Hippocampal formation (tissue), 2 donors: ENCODE data around the gene CRADD.
"Not testable (repeated sequence)": the region's sequence is repeated elsewhere in the genome, so short reads cannot be mapped to it uniquely, and the experiment has no call there.

Experiments
- DNase-seq, 2 donors: peaks; one replicate each; lab custom pipeline; 2025; lab: John Stamatoyannopoulos, UW

The CRADD gene

GRCh38 chr12:93782853-93783252 lies 105.7 kb downstream of the CRADD start:
- DNase-seq: no peak

- no peak for DNase-seq
Observed at GRCh38 chr12:93783832-93784231, 106.7 kb downstream of the CRADD start.

DNA sequence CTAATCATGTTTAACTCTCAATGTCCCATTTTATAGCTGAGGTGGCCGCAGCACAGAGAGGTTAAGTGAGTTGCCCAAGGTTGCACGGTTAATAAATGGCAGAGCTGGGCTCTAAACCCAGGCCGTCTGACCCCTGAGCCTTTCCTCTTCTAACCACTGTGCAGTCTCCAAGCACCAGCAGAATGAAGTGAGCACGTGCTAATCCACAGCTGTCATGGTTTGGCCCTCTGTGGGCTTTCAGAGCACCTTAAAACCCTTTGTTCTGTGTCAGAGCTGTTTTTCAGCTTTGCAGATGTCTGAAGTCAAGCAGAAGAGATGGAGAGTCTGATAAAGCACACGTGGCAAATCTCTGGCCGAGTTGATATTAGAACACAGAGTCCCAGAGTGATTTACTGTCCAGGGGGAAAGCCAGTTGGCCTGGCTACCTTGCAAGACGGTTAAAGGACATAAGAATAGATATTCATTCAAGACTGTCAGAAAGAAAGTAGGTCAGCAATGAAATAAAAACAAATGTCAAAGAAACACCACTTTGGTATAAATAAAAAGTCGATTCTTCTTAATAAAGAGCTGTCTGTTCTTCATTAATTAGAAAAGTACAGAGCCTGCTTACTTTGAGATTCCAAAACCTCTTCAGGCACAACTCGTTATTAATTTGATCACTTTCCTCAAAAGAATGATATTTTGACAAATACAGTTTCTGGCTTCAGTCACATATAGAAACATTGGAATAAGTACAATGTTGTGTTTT lies 107.3 kb downstream of the CRADD start:
- DNase-seq: peak in 1 of 2 donors; percentile 13

- DNase-seq: no peak
Observed at GRCh38 chr12:93785249-93786010, 108.3 kb downstream of the CRADD start.

- no peak for DNase-seq
Observed at GRCh38 chr12:93786656-93787397, 109.7 kb downstream of the CRADD start.

DNA sequence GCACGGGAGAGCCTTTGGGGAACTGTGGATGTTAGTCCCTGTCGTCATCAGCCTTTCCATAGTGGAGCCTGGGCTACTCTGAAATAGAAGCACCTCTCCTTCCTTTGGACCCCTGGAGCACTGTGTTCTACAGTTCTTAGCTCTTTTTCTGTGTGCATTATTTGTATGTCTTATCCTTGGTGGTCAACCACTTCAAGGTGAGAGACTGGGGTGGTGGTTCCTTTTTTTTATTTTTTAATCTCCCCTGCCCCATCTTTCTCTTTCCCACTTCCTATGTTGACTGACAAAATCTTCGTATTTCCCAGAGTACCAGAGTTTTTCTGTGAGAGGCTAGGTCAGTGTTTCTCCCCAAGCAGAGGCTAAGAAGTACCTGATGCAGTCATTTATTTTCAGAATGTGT lies 111.7 kb downstream of the CRADD start:
- no peak for DNase-seq

GRCh38 chr12:93789767-93790166 lies 112.6 kb downstream of the CRADD start:
- DNase-seq: no peak

- no peak for DNase-seq
Observed at GRCh38 chr12:93790472-93791152, 113.4 kb downstream of the CRADD start.

- no peak for DNase-seq
Observed at GRCh38 chr12:93793007-93793406, 115.8 kb downstream of the CRADD start.

DNA sequence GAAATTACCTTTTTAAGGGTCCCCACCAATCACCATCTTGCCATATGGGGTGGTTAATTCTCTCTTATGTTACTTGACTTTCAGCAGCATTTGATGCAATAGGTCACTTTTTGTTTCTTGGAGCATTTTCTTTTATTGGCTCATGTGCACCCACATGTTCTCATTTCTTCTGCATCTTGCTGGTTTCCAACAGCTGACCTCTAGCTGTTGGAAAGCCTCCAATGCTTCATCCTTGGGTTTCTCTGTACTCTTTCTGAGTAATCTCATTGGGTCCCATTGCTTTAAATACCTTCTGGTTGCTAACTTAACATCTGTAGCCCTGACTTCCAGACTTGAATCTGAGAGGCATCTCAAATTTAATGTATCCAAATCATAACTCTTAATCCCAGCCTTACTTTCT lies 116.8 kb downstream of the CRADD start:
- no peak for DNase-seq

- no peak for DNase-seq
Observed at GRCh38 chr12:93794738-93795137, 117.6 kb downstream of the CRADD start.

DNA sequence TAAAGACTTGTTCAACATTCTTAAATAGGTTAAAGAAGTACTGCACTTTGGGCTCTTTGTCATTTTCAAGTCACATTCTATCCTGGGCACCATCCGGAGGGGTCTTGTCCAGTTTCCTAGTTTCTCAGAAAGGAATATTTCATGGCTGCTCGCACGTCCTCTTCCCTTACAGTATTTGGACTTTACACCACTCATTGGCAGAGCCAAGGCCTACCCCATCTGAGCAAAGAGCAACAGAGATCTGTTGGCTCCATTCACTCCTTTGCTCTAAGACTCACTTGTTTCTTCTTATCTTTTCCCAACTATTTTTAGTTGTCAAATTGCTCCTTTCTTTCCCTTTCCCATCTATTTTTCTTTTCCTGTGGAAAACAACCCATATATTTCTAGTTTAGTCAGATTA lies 118.2 kb downstream of the CRADD start:
- DNase-seq: no peak

DNA sequence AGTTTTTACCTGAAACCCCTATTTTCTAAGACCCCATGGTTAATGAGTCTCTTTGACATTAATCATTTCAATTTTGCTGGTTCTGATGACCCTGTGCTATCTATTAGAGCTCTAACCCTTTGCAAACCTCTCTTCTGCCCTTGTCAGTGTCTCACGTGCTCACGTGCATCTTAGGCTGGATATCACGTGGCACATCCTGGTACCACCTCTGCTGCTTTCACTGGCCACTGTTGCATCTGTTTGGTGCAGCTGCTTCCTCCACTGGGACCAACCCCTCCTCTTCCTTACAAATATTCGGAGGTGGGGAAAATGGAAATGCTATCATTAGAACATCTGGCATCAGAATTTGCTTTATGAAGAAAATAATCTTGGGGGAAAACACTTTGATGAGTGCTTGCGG lies 119.6 kb downstream of the CRADD start:
- DNase-seq: no peak

DNA sequence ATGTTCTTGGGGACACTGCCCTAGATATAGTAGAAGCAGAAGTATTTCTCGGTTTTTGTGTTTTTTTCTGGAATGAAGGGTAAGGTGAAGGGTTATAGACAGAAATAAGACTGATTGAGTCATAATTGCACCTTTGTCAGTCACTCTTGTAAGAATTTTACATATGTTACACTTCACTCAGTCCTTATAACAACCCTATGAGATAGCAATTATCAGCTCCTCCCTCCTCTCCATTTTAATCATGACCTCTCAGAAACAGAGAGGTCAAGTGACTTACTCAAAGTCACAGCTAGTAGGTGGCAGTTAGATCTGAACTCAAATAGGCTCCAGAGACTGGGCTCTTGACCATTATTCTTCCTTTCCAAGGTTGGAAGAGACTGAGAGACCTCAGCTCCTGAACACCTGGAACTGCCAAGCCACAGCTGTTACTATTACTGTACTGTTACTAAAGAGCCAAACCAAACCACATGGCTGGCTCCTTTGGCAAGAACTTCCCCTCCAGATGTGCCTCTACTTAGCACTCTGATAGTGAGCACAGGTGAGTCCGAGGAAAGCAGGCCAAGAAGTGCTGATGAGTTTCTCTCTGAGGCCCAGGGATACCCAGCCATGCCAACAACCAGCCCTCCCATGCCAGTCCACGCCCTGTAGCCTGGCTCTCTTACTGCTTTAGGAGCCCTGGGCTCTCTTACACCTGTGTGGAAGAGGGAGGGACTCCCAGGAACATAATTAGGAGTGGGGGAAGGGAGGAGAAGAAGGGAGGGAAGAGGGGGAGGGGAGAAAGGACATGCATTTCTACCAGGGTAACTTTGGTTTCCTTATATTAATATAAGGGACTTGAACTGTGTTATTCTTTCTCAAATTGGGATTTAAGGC lies 121.3 kb downstream of the CRADD start:
- no peak for DNase-seq

GRCh38 chr12:93801666-93802065 lies 124.5 kb downstream of the CRADD start:
- not testable (repeated sequence) for DNase-seq

DNA sequence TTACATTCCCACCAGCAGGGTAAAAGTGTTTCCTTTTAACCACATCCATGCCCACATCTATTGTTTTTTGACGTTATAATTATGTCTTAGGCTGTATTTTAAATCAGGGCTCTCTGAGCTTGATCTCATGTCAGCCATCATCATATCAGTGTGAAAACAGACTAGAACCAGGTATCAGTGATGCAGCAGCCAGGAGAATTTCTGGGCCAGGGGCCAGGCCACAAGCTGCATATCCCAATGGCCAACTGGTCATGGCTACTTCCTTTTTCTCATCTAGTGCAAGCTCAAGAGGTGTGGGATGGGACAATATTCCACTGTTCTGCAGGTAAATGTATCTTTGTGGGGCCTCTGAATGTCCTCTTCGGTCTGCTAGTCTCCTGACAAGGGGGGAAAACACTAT lies 125.1 kb downstream of the CRADD start:
- no peak for DNase-seq

GRCh38 chr12:93802698-93803423 lies 125.7 kb downstream of the CRADD start:
- peak in 1 of 2 donors; percentile 29 for DNase-seq

DNA sequence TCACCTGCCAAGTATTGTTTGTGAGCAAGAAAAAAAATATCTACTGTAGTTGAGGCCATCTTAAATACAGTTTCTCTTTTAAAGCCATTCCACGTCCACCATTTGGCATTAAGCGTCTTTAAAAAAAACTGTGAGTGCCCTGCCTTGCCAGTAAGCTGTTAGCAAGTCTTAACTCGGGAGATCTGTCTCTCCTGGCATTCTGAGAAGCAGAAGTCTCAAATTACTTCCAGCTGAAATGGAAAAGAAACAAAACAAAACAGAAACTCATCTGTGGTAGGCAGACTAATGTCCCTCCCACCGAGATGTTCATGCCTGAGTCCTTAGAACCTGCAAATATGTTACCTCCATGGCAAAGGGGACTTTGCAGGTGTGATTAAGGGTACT lies 126.2 kb downstream of the CRADD start:
- no peak for DNase-seq

DNA sequence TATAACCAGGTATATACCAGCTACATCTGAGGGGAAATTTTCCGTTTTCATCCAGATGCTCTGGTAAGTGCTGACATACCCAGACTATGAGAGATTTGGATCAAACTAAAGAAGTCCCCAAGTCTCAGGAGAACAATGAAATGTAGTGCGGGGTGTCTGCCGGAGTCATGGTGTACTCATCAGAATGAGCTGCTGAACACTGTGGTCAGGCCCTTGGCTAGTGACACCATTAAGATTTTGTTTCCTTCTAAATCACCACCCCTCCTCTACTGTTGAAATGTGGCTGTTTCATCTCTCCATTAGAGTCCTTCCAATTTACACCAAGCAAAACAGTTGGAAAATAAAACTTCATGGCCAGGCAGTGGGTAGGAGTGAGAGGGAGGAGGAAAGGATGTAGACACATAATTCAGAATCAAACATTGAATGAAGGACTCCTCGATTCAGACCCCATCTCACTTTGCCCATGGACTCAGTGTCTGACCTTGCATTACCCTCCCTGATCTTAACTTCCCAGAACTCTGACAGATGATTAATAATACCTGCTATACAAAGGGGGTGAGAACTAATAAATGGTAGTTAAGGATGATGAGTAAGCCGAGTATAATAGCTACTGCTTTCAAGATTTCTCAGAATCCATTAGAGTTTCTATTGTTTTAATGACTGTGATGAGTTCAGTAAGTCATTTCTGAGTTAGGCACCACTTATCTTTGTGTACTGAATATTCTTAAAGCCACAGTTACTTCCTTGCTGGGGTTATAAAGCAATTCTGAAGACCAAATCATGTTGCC lies 127.4 kb downstream of the CRADD start:
- no peak for DNase-seq

DNA sequence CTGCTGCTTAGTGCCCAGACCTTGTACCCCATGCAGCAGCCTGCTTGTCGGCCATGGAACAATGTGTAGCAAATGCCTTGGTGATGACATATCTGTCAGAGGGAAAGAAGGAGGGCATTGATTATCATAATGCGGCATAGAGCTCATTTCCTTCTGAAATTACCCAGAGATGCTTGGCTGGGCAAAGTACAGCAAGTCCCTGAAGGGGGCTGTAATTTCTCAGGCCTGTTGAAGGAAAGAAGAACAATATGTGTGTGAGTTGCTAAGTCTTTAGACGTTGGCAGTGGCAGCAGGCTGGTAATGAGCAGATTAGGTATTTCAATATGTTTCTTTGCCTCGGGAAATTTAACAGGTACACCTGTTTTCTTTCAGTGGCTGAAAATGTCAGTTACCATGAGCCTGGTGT lies 128.6 kb downstream of the CRADD start:
- no peak for DNase-seq
